OCI-LY7 (cell line): ENCODE data around the gene PRR30.

ENCODE experiments used
- EZH2phosphoT487 ChIP-seq: fragments of 200-600 bp; sonication (generic); IDR thresholded peaks from 2 replicates; pipeline ENCODE4 v1.6.1; 2018; ENCODE audit warnings: low read depth, borderline replicate concordance, mild to moderate bottlenecking, mixed run types, antibody characterized with exemption, low read length, moderate library complexity, mixed read lengths
- TF ChIP-seq, protein P1 (sequence below): fragments of 200-600 bp; sonication (generic); conservative IDR thresholded peaks from 2 replicates; pipeline ENCODE4 v1.5.1; 2014; ENCODE audit warnings: mild to moderate bottlenecking, antibody characterized with exemption, low read length, moderate library complexity, mixed read lengths

DNA sequence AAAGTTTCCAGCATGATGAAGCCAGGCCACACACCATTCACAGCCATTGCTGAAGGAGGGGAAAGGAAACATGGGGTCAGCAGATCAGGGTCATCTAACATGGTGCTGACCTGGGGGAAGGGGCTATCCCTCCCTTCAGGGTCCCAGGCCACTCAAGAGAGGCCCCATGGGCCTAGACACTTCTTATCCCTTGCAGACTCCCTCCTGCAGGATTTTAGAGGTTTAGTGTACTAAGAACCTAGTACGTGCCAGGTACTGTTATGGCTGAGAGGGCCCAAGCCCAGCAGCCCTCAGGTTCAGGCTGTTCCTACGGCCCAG is 43.8 kb downstream of the PRR30 start:
- TF ChIP-seq, protein P1, sequence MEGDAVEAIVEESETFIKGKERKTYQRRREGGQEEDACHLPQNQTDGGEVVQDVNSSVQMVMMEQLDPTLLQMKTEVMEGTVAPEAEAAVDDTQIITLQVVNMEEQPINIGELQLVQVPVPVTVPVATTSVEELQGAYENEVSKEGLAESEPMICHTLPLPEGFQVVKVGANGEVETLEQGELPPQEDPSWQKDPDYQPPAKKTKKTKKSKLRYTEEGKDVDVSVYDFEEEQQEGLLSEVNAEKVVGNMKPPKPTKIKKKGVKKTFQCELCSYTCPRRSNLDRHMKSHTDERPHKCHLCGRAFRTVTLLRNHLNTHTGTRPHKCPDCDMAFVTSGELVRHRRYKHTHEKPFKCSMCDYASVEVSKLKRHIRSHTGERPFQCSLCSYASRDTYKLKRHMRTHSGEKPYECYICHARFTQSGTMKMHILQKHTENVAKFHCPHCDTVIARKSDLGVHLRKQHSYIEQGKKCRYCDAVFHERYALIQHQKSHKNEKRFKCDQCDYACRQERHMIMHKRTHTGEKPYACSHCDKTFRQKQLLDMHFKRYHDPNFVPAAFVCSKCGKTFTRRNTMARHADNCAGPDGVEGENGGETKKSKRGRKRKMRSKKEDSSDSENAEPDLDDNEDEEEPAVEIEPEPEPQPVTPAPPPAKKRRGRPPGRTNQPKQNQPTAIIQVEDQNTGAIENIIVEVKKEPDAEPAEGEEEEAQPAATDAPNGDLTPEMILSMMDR: no peak
- TF ChIP-seq EZH2phosphoT487: no peak
